ENCODE measurements around the gene DCAF4. TPM values are rescaled to one million over a fixed set of nuclear protein-coding genes. Genes with fewer than 3 reads are reported as not detected.

Gene DCAF4
- total RNA-seq, 3 donors from 2014 or later (not counting 1 experiment from before 2014, with no cell fraction given) = 4.6 to 18.6 (median 16.5) TPM

GRCh38 chr14:72978856-72979255 lies 52.6 kb downstream of the DCAF4 start:
- H3K27ac Mint-ChIP-seq = no peak overlapping the region

GRCh38 chr14:72980863-72981262 lies 54.6 kb downstream of the DCAF4 start:
- Histone ChIP-seq H3K9me3 (ENCODE audit: control insufficient read depth, insufficient read depth, low read length) (no peaks in the 10 kb centered on the region), H3K27ac (ENCODE audit: low read length) (no peak overlapping the region), H3K27me3 (ENCODE audit: control insufficient read depth, insufficient read depth, low read length) (no peaks in the 10 kb centered on the region), H3K4me3 (ENCODE audit: low read length) (no peak overlapping the region), H3K36me3 (ENCODE audit: control insufficient read depth, insufficient read depth, low read length) (peaks cover 32% of the 10 kb centered on the region), H3K4me1 (ENCODE audit: control insufficient read depth, insufficient read depth, low read length) (no peaks in the 10 kb centered on the region)
- no peaks in the 10 kb centered on the region for H3K27me3 Mint-ChIP-seq (ENCODE audit: low read depth in 2 of 2)
- intact Hi-C loops (cut with micrococcal nuclease) = no loop called here
- WGBS (ENCODE audit: insufficient coverage) = 94% methylated on average over 8 of the region's 8 CpGs
- H3K27ac Mint-ChIP-seq = no peak overlapping the region
- no peaks in the 10 kb centered on the region for H3K4me1 Mint-ChIP-seq
- no peak overlapping the region for H3K4me3 Mint-ChIP-seq
- H3K36me3 Mint-ChIP-seq = peaks cover 7% of the 10 kb centered on the region
- DNase-seq (no peak), ATAC-seq (no peak)
- H3K9me3 Mint-ChIP-seq = no peaks in the 10 kb centered on the region
- TF ChIP-seq, protein P1, sequence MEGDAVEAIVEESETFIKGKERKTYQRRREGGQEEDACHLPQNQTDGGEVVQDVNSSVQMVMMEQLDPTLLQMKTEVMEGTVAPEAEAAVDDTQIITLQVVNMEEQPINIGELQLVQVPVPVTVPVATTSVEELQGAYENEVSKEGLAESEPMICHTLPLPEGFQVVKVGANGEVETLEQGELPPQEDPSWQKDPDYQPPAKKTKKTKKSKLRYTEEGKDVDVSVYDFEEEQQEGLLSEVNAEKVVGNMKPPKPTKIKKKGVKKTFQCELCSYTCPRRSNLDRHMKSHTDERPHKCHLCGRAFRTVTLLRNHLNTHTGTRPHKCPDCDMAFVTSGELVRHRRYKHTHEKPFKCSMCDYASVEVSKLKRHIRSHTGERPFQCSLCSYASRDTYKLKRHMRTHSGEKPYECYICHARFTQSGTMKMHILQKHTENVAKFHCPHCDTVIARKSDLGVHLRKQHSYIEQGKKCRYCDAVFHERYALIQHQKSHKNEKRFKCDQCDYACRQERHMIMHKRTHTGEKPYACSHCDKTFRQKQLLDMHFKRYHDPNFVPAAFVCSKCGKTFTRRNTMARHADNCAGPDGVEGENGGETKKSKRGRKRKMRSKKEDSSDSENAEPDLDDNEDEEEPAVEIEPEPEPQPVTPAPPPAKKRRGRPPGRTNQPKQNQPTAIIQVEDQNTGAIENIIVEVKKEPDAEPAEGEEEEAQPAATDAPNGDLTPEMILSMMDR (IDR thresholded peaks at IDR 0.05) = no peak

More at GRCh38 chr14:72978856-72979255, 52.6 kb downstream of the DCAF4 start:
- TF ChIP-seq, protein P1 (IDR thresholded peaks at IDR 0.05) = no peak
- no peak for ATAC-seq
- Histone ChIP-seq H3K27ac (ENCODE audit: low read length) (no peak overlapping the region), H3K9me3 (ENCODE audit: control insufficient read depth, insufficient read depth, low read length) (no peaks in the 10 kb centered on the region), H3K27me3 (ENCODE audit: control insufficient read depth, insufficient read depth, low read length) (no peaks in the 10 kb centered on the region), H3K36me3 (ENCODE audit: control insufficient read depth, insufficient read depth, low read length) (peaks cover 48% of the 10 kb centered on the region), H3K4me3 (ENCODE audit: low read length) (no peak overlapping the region), H3K4me1 (ENCODE audit: control insufficient read depth, insufficient read depth, low read length) (no peaks in the 10 kb centered on the region)
- H3K4me3 Mint-ChIP-seq = no peak overlapping the region
- no peaks in the 10 kb centered on the region for H3K9me3 Mint-ChIP-seq
- DNase-seq = no peak
- intact Hi-C loops (cut with micrococcal nuclease) = no loop called here
- peaks cover 7% of the 10 kb centered on the region for H3K36me3 Mint-ChIP-seq
- H3K4me1 Mint-ChIP-seq = no peaks in the 10 kb centered on the region
- 97% methylated on average over 9 of the region's 9 CpGs for WGBS (ENCODE audit: insufficient coverage)
- no peaks in the 10 kb centered on the region for H3K27me3 Mint-ChIP-seq (ENCODE audit: low read depth in 2 of 2)

GRCh38 chr14:72982146-72982708 lies 56.0 kb downstream of the DCAF4 start:
- Histone ChIP-seq H3K36me3 (ENCODE audit: control insufficient read depth, insufficient read depth, low read length) (peaks cover 25% of the 10 kb centered on the region), H3K4me3 (ENCODE audit: low read length) (no peak overlapping the region), H3K9me3 (ENCODE audit: control insufficient read depth, insufficient read depth, low read length) (no peaks in the 10 kb centered on the region), H3K27me3 (ENCODE audit: control insufficient read depth, insufficient read depth, low read length) (no peaks in the 10 kb centered on the region), H3K4me1 (ENCODE audit: control insufficient read depth, insufficient read depth, low read length) (no peaks in the 10 kb centered on the region), H3K27ac (ENCODE audit: low read length) (no peak overlapping the region)
- TF ChIP-seq, protein P1 (IDR thresholded peaks at IDR 0.05) = no peak
- Mint-ChIP-seq H3K36me3 (peaks cover 7% of the 10 kb centered on the region), H3K9me3 (no peaks in the 10 kb centered on the region), H3K27ac (no peak overlapping the region), H3K4me3 (no peak overlapping the region), H3K27me3 (ENCODE audit: low read depth in 2 of 2) (no peaks in the 10 kb centered on the region), H3K4me1 (no peaks in the 10 kb centered on the region)
- 91% methylated on average over 2 of the region's 3 CpGs for WGBS (ENCODE audit: insufficient coverage)
- ATAC-seq (no peak), DNase-seq (no peak)
- intact Hi-C loops (cut with micrococcal nuclease) = no loop called here

DNA sequence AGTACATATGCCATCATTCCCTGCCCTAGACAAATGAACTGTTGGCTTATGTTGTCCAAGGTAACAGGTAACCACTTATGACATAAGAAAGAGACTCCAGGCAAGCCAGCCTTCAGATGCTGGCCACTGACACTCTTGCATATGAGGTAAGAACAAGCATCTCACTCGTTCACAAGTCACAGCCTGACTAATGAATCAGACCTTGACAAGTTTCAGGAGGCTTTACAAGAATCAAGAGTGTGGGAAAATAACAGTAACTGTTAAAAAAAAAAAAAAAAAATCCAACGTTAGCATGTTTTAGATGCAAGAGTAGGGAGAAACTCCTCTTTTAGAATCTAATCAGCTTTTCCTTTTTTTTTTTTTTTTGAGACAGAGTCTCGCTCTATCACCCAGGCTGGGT lies 60.0 kb downstream of the DCAF4 start:
- no peak for DNase-seq
- Mint-ChIP-seq H3K27me3 (ENCODE audit: low read depth in 2 of 2) (no peaks in the 10 kb centered on the region), H3K4me3 (no peak overlapping the region), H3K36me3 (peaks cover 7% of the 10 kb centered on the region), H3K27ac (no peak overlapping the region), H3K4me1 (peaks cover 0 to 5% of the 10 kb centered on the region in 2 donors), H3K9me3 (no peaks in the 10 kb centered on the region)
- intact Hi-C loops (cut with micrococcal nuclease) = no loop called here
- TF ChIP-seq, protein P1 (IDR thresholded peaks at IDR 0.05) = no peak
- no peak overlapping the region for H3K4me3 ChIP-seq (ENCODE audit: low read length)
- no peaks in the 10 kb centered on the region for H3K27me3 ChIP-seq (ENCODE audit: control insufficient read depth, insufficient read depth, low read length)
- H3K4me1 ChIP-seq (ENCODE audit: control insufficient read depth, insufficient read depth, low read length) = no peaks in the 10 kb centered on the region
- peaks cover 9% of the 10 kb centered on the region for H3K36me3 ChIP-seq (ENCODE audit: control insufficient read depth, insufficient read depth, low read length)
- ATAC-seq = no peak
- 86% methylated on average over 1 of the region's 3 CpGs for WGBS (ENCODE audit: insufficient coverage)
- H3K27ac ChIP-seq (ENCODE audit: low read length) = no peak overlapping the region
- H3K9me3 ChIP-seq (ENCODE audit: control insufficient read depth, insufficient read depth, low read length) = no peaks in the 10 kb centered on the region
